IMR-90 (cell line): ENCODE data around the gene RGL4. TPM values are rescaled to one million over a fixed set of nuclear protein-coding genes. Genes with fewer than 3 reads are reported as not detected.

Experiments
- ATAC-seq: fragments of 200-7000 bp; cut with Tn5 transposase; 2 replicates; pipeline ENCODE4 v1.9.1; 2020; ENCODE audit warnings: low read depth, mild to moderate bottlenecking, moderate library complexity
- BruUV-seq: library from RNA; stranded (reverse); fragments of 400-500 nt; replicated peaks from 2 replicates; lab custom pipeline; 2021; lab: Mats Ljungman, UMichigan
- CTCF ChIA-PET: fragments of 300-600 bp; formaldehyde crosslinking; extraction: SDS; loops from one replicate; lab custom pipeline; 2021; ENCODE audit warnings: antibody characterized with exemption; lab: Yijun Ruan, JAX
- POLR2A ChIA-PET: fragments of 300-600 bp; sonication (Branson Sonifier 250); formaldehyde crosslinking; loops from one replicate; lab custom pipeline; 2022; ENCODE audit warnings: antibody characterized with exemption; ENCODE audit not compliant: unreplicated experiment; lab: Charles Lee
- DNase-seq: peaks from one replicate; pipeline ENCODE4 v3.0.0; 2013
- H2AFZ ChIP-seq: replicated peaks from 2 replicates; pipeline ENCODE3; 2013; ENCODE audit warnings: low read length, mild to moderate bottlenecking; ENCODE audit not compliant: poor library complexity
- H2AK5ac ChIP-seq: 2 replicates; pipeline ENCODE4 v1.6.1; 2013; ENCODE audit warnings: low read depth, low read length, inconsistent platforms
- H2AK9ac ChIP-seq: replicated peaks from 2 replicates; pipeline ENCODE3; 2013; ENCODE audit warnings: mild to moderate bottlenecking, low read depth, low read length, moderate library complexity; ENCODE audit not compliant: poor library complexity
- H2BK120ac ChIP-seq: 2 replicates; pipeline ENCODE4 v1.6.1; 2013; ENCODE audit warnings: low read depth, low read length, inconsistent platforms
- H2BK15ac ChIP-seq: 3 replicates; pipeline ENCODE4 v1.6.1; 2013; ENCODE audit warnings: low read depth, low read length, inconsistent platforms
- H2BK20ac ChIP-seq: 2 replicates; pipeline ENCODE4 v1.6.1; 2013; ENCODE audit warnings: low read depth, mild to moderate bottlenecking, inconsistent platforms, low read length, moderate library complexity
- H2BK5ac ChIP-seq: 2 replicates; pipeline ENCODE4 v1.6.1; 2013; ENCODE audit warnings: mild to moderate bottlenecking, low read depth, low read length, inconsistent platforms; ENCODE audit not compliant: poor library complexity, severe bottlenecking
- H3K14ac ChIP-seq: replicated peaks from 2 replicates; pipeline ENCODE4 v1.6.1; 2013; ENCODE audit warnings: low read depth, low read length, inconsistent platforms
- H3K18ac ChIP-seq: 2 replicates; pipeline ENCODE4 v1.6.1; 2013; ENCODE audit warnings: low read depth, low read length, control low read depth
- H3K23ac ChIP-seq: 2 replicates; pipeline ENCODE4 v1.6.1; 2013; ENCODE audit warnings: low read depth, low read length, inconsistent platforms
- H3K27ac ChIP-seq: 2 replicates; pipeline ENCODE4 v1.5.1; 2013; ENCODE audit warnings: mild to moderate bottlenecking, control low read depth, low read length; ENCODE audit not compliant: insufficient read depth
- H3K27me3 ChIP-seq: 2 replicates; pipeline ENCODE4 v1.6.1; 2013; ENCODE audit warnings: low read length; ENCODE audit not compliant: control insufficient read depth, insufficient read depth
- H3K36me3 ChIP-seq: 2 replicates; pipeline ENCODE4 v1.6.1; 2013; ENCODE audit warnings: low read length, mixed read lengths; ENCODE audit not compliant: control insufficient read depth, insufficient read depth
- H3K4ac ChIP-seq: 2 replicates; pipeline ENCODE4 v1.6.1; 2013; ENCODE audit warnings: low read depth, low read length, inconsistent platforms
- H3K4me1 ChIP-seq: 2 replicates; pipeline ENCODE4 v1.6.1; 2013; ENCODE audit warnings: low read length, mixed read lengths; ENCODE audit not compliant: control insufficient read depth, insufficient read depth
- H3K4me2 ChIP-seq: 2 replicates; pipeline ENCODE4 v1.6.1; 2013; ENCODE audit warnings: low read depth, mild to moderate bottlenecking, control low read depth, low read length, moderate library complexity
- H3K4me3 ChIP-seq: 2 replicates; pipeline ENCODE4 v1.5.1; 2013; ENCODE audit warnings: low read depth, mild to moderate bottlenecking, control low read depth, low read length, moderate library complexity; ENCODE audit not compliant: insufficient read depth
- H3K56ac ChIP-seq: 2 replicates; pipeline ENCODE4 v1.6.1; 2013; ENCODE audit warnings: low read length, inconsistent platforms; ENCODE audit not compliant: insufficient read depth; ENCODE audit errors: extremely low read depth
- H3K79me1 ChIP-seq, 2 experiments: 2 replicates each; pipeline ENCODE4 v1.6.1; 2013; ENCODE audit warnings: low read length in 2 of 2, inconsistent platforms in 1 of 2, low read depth in 1 of 2
- H3K9ac ChIP-seq: 2 replicates; pipeline ENCODE4 v1.6.1; 2013; ENCODE audit warnings: low read depth, low read length, control low read depth
- H3K9me1 ChIP-seq: 2 replicates; pipeline ENCODE4 v1.6.1; 2013; ENCODE audit warnings: low read length, inconsistent platforms; ENCODE audit not compliant: insufficient read depth
- H3K9me3 ChIP-seq: 2 replicates; pipeline ENCODE4 v1.6.1; 2013; ENCODE audit warnings: low read length; ENCODE audit not compliant: control insufficient read depth, insufficient read depth
- H4K20me1 ChIP-seq: 2 replicates; pipeline ENCODE4 v1.6.1; 2013; ENCODE audit warnings: low read length, inconsistent platforms; ENCODE audit not compliant: insufficient read depth
- H4K5ac ChIP-seq: 2 replicates; pipeline ENCODE4 v1.6.1; 2013; ENCODE audit warnings: mild to moderate bottlenecking, low read depth, low read length, control low read depth
- H4K8ac ChIP-seq, 2 experiments: 2 replicates each; pipeline ENCODE4 v1.6.1; 2013; ENCODE audit warnings: low read depth in 2 of 2, low read length in 2 of 2, control low read depth in 1 of 2, inconsistent platforms in 1 of 2
- H4K91ac ChIP-seq: 2 replicates; pipeline ENCODE4 v1.6.1; 2013; ENCODE audit warnings: low read depth, low read length, inconsistent platforms; ENCODE audit not compliant: insufficient read depth
- BHLHE40 ChIP-seq: fragments of 150-350 bp; IDR thresholded peaks from 2 replicates; pipeline ENCODE4 v1.6.1; 2016; ENCODE audit warnings: mild to moderate bottlenecking, low read depth, low read length
- CEBPB ChIP-seq: IDR thresholded peaks from 2 replicates; pipeline ENCODE4 v1.6.1; 2012; ENCODE audit warnings: low read depth, low read length, improper control_type of control experiment
- CHD1 ChIP-seq: IDR thresholded peaks from 2 replicates; pipeline ENCODE4 v1.6.1; 2012; ENCODE audit warnings: low read depth, low read length, improper control_type of control experiment
- FOS ChIP-seq: fragments of 150-350 bp; IDR thresholded peaks from 2 replicates; pipeline ENCODE4 v1.6.1; 2016; ENCODE audit warnings: low read depth, low read length
- MAFK ChIP-seq: IDR thresholded peaks from 2 replicates; pipeline ENCODE4 v1.6.1; 2012; ENCODE audit warnings: low read depth, low read length, improper control_type of control experiment
- MAZ ChIP-seq: IDR thresholded peaks from 2 replicates; pipeline ENCODE4 v1.6.1; 2012; ENCODE audit warnings: low read depth, mild to moderate bottlenecking, low read length, improper control_type of control experiment, moderate library complexity, borderline replicate concordance
- MXI1 ChIP-seq: IDR thresholded peaks from 2 replicates; pipeline ENCODE4 v1.6.1; 2012; ENCODE audit warnings: low read depth, mild to moderate bottlenecking, low read length, moderate library complexity, borderline replicate concordance
- POLR2A ChIP-seq: IDR thresholded peaks from 2 replicates; pipeline ENCODE4 v1.6.1; 2012; ENCODE audit warnings: mild to moderate bottlenecking, low read depth, low read length
- RAD21 ChIP-seq: IDR thresholded peaks from 2 replicates; pipeline ENCODE4 v1.6.1; 2012; ENCODE audit warnings: low read length, improper control_type of control experiment
- RCOR1 ChIP-seq: IDR thresholded peaks from 2 replicates; pipeline ENCODE4 v1.6.1; 2012; ENCODE audit warnings: mild to moderate bottlenecking, low read length, improper control_type of control experiment; ENCODE audit not compliant: insufficient replicate concordance
- RFX5 ChIP-seq: IDR thresholded peaks from 2 replicates; pipeline ENCODE4 v1.8.0; 2012; ENCODE audit warnings: low read depth, mild to moderate bottlenecking, low read length, moderate library complexity
- SMC3 ChIP-seq: fragments of 150-350 bp; IDR thresholded peaks from 2 replicates; pipeline ENCODE4 v1.6.1; 2016; ENCODE audit warnings: low read depth, mild to moderate bottlenecking, antibody characterized with exemption, low read length, moderate library complexity
- WGBS, 2 experiments: methylation state at CpG; one replicate each; pipeline versions ENCODE4 v1.1.5 to v1.1.7; 2013; ENCODE audit warnings: missing lambda C conversion rate in 2 of 2; ENCODE audit not compliant: insufficient read length in 1 of 2; ENCODE audit errors: extremely low coverage in 2 of 2; 5-methylcytosine and 5-hydroxymethylcytosine counted together
- dilution Hi-C: fragments of 300-500 bp; cut with HindIII; formaldehyde crosslinking; loops from one replicate; pipeline ENCODE4 v1.14.3; 2018; ENCODE audit warnings: low sequenced_read_pairs; ENCODE audit not compliant: unreplicated experiment
- in situ Hi-C: fragments of 300-500 bp; cut with MboI; formaldehyde crosslinking; loops from 3 replicates; pipeline ENCODE4 v1.14.3; 2019; ENCODE audit warnings: low sequenced_read_pairs, inconsistent platforms, mixed read lengths
- intact Hi-C: fragments of 100-400 bp; cut with micrococcal nuclease; formaldehyde crosslinking; loops from 2 replicates; pipeline ENCODE4 v1.10.0; 2022
- polyA plus RNA-seq, 3 experiments: library from polyadenylated mRNA; depleted of rRNA; stranded (reverse); fragments of >200 nt; gene quantifications; 2 replicates each; pipeline ENCODE4 v1.2.3, GENCODE V29; 2012; ENCODE audit warnings: low replicate concordance in 1 of 3
- total RNA-seq: library from RNA; depleted of rRNA; stranded (reverse); fragments of >200 nt; gene quantifications from 2 replicates; pipeline ENCODE4 v1.2.3, GENCODE V29; 2012
- TF ChIP-seq, protein P1 (sequence below): fragments of 150-350 bp; IDR thresholded peaks from 2 replicates; pipeline ENCODE4 v1.6.1; 2017; ENCODE audit warnings: mild to moderate bottlenecking, antibody characterized with exemption, low read length, low read depth
- TF ChIP-seq, protein P2 (sequence below): conservative IDR thresholded peaks from 2 replicates; pipeline ENCODE4 v1.5.1; 2012; ENCODE audit warnings: mild to moderate bottlenecking, low read depth, low read length, improper control_type of control experiment
- TF ChIP-seq, protein P3 (sequence below): fragments of 150-350 bp; IDR thresholded peaks from 2 replicates; pipeline ENCODE4 v1.6.1; 2016; ENCODE audit warnings: low read depth, mild to moderate bottlenecking, low read length, moderate library complexity, borderline replicate concordance

Gene RGL4
- total and polyA plus RNA-seq, 2 of the 4 experiments (the other 2 are of a cell fraction): not detected

DNA sequence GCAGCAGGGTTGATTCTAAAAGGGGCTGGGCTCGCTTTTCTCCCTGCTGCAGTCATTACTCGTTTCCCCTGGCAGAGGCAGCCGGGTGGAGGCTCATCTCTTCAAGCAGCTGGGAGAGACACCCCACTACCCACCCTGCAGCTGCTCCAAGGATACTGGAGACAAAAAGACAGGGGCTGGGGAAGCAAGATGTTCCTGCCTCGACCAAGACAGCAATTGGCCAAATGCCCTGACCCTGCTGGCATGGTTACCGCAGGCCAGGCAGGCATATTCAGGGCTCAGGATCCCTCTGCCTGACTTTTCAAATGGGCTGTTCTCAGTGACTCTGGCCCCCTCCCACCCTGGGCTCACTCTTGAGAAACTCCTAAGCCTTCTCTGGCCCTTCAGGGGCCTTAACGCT is 6.8 kb upstream of the RGL4 start:
- Histone ChIP-seq H3K27ac (no peak overlapping the region), H2BK20ac (no peak overlapping the region), H3K36me3 (peaks cover 8% of the 10 kb centered on the region; the same call in 1 of the 2 replicates), H3K23ac (no peak overlapping the region), H4K91ac (no peak overlapping the region), H3K4me1 (no peaks in the 10 kb centered on the region), H2BK15ac (no peak overlapping the region), H2AFZ (no peak overlapping the region), H4K8ac (no peak overlapping the region), H2AK9ac (no peak overlapping the region), H3K27me3 (no peaks in the 10 kb centered on the region), H3K9me3 (no peaks in the 10 kb centered on the region), H3K4ac (no peak overlapping the region), H3K14ac (no peak overlapping the region), H3K9me1 (peaks cover 10% of the 10 kb centered on the region; the same call in 1 of the 2 replicates), H3K9ac (no peak overlapping the region), H2BK5ac (no peak overlapping the region), H3K79me1 (peaks cover 0 to 5% of the 10 kb centered on the region in 2 experiments; a peak in 1 of 4 replicates), H3K4me2 (no peak overlapping the region), H4K5ac (no peak overlapping the region), H2AK5ac (no peak overlapping the region), H4K20me1 (0 out of 2 replicates have a peak, but pooled peaks cover 10% of the 10 kb centered on the region), H3K18ac (no peak overlapping the region), H3K4me3 (no peak overlapping the region), H2BK120ac (no peak overlapping the region), H3K56ac (no peak overlapping the region)
- intact Hi-C loops: no loop called here
- no TSS peak for BruUV-seq
- ChIA-PET POLR2A (no interaction called here), CTCF (no interaction called here)
- in situ Hi-C loops: no loop called here
- TF ChIP-seq MXI1: no peak
- no peak for TF ChIP-seq CHD1
- TF ChIP-seq FOS: no peak
- TF ChIP-seq, protein P1, sequence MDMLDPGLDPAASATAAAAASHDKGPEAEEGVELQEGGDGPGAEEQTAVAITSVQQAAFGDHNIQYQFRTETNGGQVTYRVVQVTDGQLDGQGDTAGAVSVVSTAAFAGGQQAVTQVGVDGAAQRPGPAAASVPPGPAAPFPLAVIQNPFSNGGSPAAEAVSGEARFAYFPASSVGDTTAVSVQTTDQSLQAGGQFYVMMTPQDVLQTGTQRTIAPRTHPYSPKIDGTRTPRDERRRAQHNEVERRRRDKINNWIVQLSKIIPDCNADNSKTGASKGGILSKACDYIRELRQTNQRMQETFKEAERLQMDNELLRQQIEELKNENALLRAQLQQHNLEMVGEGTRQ: no peak
- TF ChIP-seq CEBPB: no peak
- no peak for TF ChIP-seq RCOR1
- TF ChIP-seq MAFK: no peak
- TF ChIP-seq, protein P2, sequence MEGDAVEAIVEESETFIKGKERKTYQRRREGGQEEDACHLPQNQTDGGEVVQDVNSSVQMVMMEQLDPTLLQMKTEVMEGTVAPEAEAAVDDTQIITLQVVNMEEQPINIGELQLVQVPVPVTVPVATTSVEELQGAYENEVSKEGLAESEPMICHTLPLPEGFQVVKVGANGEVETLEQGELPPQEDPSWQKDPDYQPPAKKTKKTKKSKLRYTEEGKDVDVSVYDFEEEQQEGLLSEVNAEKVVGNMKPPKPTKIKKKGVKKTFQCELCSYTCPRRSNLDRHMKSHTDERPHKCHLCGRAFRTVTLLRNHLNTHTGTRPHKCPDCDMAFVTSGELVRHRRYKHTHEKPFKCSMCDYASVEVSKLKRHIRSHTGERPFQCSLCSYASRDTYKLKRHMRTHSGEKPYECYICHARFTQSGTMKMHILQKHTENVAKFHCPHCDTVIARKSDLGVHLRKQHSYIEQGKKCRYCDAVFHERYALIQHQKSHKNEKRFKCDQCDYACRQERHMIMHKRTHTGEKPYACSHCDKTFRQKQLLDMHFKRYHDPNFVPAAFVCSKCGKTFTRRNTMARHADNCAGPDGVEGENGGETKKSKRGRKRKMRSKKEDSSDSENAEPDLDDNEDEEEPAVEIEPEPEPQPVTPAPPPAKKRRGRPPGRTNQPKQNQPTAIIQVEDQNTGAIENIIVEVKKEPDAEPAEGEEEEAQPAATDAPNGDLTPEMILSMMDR: no peak
- TF ChIP-seq, protein P3, sequence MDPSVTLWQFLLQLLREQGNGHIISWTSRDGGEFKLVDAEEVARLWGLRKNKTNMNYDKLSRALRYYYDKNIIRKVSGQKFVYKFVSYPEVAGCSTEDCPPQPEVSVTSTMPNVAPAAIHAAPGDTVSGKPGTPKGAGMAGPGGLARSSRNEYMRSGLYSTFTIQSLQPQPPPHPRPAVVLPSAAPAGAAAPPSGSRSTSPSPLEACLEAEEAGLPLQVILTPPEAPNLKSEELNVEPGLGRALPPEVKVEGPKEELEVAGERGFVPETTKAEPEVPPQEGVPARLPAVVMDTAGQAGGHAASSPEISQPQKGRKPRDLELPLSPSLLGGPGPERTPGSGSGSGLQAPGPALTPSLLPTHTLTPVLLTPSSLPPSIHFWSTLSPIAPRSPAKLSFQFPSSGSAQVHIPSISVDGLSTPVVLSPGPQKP: no peak
- TF ChIP-seq RAD21: no peak
- TF ChIP-seq MAZ: no peak
- TF ChIP-seq RFX5: no peak
- TF ChIP-seq BHLHE40: no peak
- TF ChIP-seq POLR2A: no peak
- TF ChIP-seq SMC3: no peak
- dilution Hi-C loops: no loop called here
- WGBS, 2 experiments: 80% methylated on average over 1 of the region's 6 CpGs; no CpG with 5 or more reads in 1 of the 2 experiments
- no peak for DNase-seq
- ATAC-seq: no peak
